Caco-2 (cell line): ENCODE results near the gene PKHD1. TPM values are rescaled to one million over a fixed set of nuclear protein-coding genes. Genes with fewer than 3 reads are reported as not detected.

ENCODE experiments used
- BruUV-seq: library from RNA; stranded (reverse); fragments of 400-500 nt; replicated peaks from 2 replicates; lab custom pipeline; 2021; lab: Mats Ljungman, UMichigan
- CTCF ChIA-PET: fragments of 300-600 bp; sonication (Branson Sonifier 250); formaldehyde crosslinking; loops from one replicate; lab custom pipeline; 2022; ENCODE audit warnings: antibody characterized with exemption; lab: Charles Lee
- POLR2A ChIA-PET: fragments of 300-600 bp; sonication (Branson Sonifier 250); formaldehyde crosslinking; loops from one replicate; lab custom pipeline; 2022; ENCODE audit warnings: antibody characterized with exemption; lab: Charles Lee
- DNase-seq, 2 experiments: peaks; one replicate each; pipeline versions ENCODE4 v3.0.0 to v3.0.0-alpha.2; 2020 to 2022
- H3K27me3 ChIP-seq: replicated peaks from 2 replicates; pipeline ENCODE4 v1.6.0; 2011; ENCODE audit warnings: low read length; ENCODE audit not compliant: control insufficient read depth, insufficient read depth
- H3K36me3 ChIP-seq: 2 replicates; pipeline ENCODE4 v1.5.1; 2011; ENCODE audit warnings: low read length; ENCODE audit not compliant: control insufficient read depth, insufficient read depth
- H3K4me1 ChIP-seq: fragments of 250-450 bp; sonication (Bioruptor Pico); 2 replicates; pipeline ENCODE4 v1.5.1; 2020; ENCODE audit warnings: mild to moderate bottlenecking
- H3K4me3 ChIP-seq: 2 replicates; pipeline ENCODE4 v1.5.1; 2011; ENCODE audit warnings: low read depth, mild to moderate bottlenecking, control low read depth, low read length
- H3K9me3 ChIP-seq: fragments of 250-450 bp; sonication (Bioruptor Pico); 2 replicates; pipeline ENCODE4 v1.5.1; 2020; ENCODE audit warnings: mild to moderate bottlenecking, moderate library complexity
- H3K27ac Mint-ChIP-seq: one replicate; pipeline ENCODE4 v1.8.0; 2022; ENCODE audit warnings: mixed read lengths; ENCODE audit not compliant: unreplicated experiment
- H3K27me3 Mint-ChIP-seq: one replicate; pipeline ENCODE4 v1.8.0; 2022; ENCODE audit warnings: mixed read lengths; ENCODE audit not compliant: insufficient read depth, unreplicated experiment
- H3K36me3 Mint-ChIP-seq: one replicate; pipeline ENCODE4 v1.8.0; 2022; ENCODE audit warnings: mild to moderate bottlenecking, mixed read lengths; ENCODE audit not compliant: insufficient read depth, unreplicated experiment
- H3K4me1 Mint-ChIP-seq: one replicate; pipeline ENCODE4 v1.8.0; 2022; ENCODE audit warnings: low read depth, mixed read lengths; ENCODE audit not compliant: unreplicated experiment
- H3K4me3 Mint-ChIP-seq: one replicate; pipeline ENCODE4 v1.8.0; 2022; ENCODE audit warnings: mild to moderate bottlenecking, moderate library complexity, mixed read lengths; ENCODE audit not compliant: unreplicated experiment
- H3K9me3 Mint-ChIP-seq: one replicate; pipeline ENCODE4 v1.8.0; 2022; ENCODE audit warnings: mixed read lengths; ENCODE audit not compliant: unreplicated experiment
- CTCF ChIP-seq, 2 experiments: fragments of 200-600 bp in 1 of 2; IDR thresholded peaks; 1 replicate in 1 of 2; 2 replicates in 1 of 2; pipeline versions ENCODE4 v1.5.1 to v1.8.0; 2011 to 2022; ENCODE audit warnings: antibody characterized with exemption in 1 of 2, control low read depth in 1 of 2, inconsistent platforms in 1 of 2, low read depth in 1 of 2, low read length in 1 of 2, mild to moderate bottlenecking in 1 of 2, moderate library complexity in 1 of 2; ENCODE audit not compliant: insufficient read depth in 1 of 2, severe bottlenecking in 1 of 2, unreplicated experiment in 1 of 2
- intact Hi-C: fragments of 100-400 bp; cut with micrococcal nuclease; formaldehyde crosslinking; loops from one replicate; pipeline ENCODE4 v1.10.0; 2022; ENCODE audit not compliant: unreplicated experiment
- total RNA-seq: library from RNA; stranded (reverse); gene quantifications from 2 replicates; pipeline ENCODE4 v1.2.3, GENCODE V29; 2022

Gene PKHD1
- total RNA-seq, 1 experiment from 2014 or later: 3.3 TPM

GRCh38 chr6:52127957-52128356 is 40.5 kb upstream of the PKHD1 start:
- peak; percentile 37 to 52 for DNase-seq
- ChIA-PET CTCF (interaction anchor here (0.6 kb wide), 1 partner anchor 112 kb away, joined by 3 read pairs; no protein-coding TSS in a partner anchor), POLR2A (no interaction called here)
- H3K36me3 ChIP-seq: no peaks in the 10 kb centered on the region
- H3K27ac Mint-ChIP-seq: no peak overlapping the region
- intact Hi-C loops: loop anchor here (1.0 kb wide), 1 partner anchor 41 kb away; the partner anchor contains the start of gene PKHD1
- BruUV-seq: no TSS peak
- no peaks in the 10 kb centered on the region for H3K27me3 Mint-ChIP-seq
- H3K4me1 ChIP-seq: peaks cover 15% of the 10 kb centered on the region
- TF ChIP-seq CTCF (IDR thresholded peaks at IDR 0.05; ENCODE audit: insufficient read depth in 1 of 2, low read depth in 1 of 2, low read length in 1 of 2, severe bottlenecking in 1 of 2, unreplicated experiment in 1 of 2): peak in 1 of 2 experiments; percentile 19
- no peak overlapping the region for H3K4me3 Mint-ChIP-seq
- H3K36me3 Mint-ChIP-seq: no peaks in the 10 kb centered on the region
- H3K9me3 ChIP-seq: no peaks in the 10 kb centered on the region
- no peaks in the 10 kb centered on the region for H3K9me3 Mint-ChIP-seq
- no peaks in the 10 kb centered on the region for H3K27me3 ChIP-seq
- H3K4me3 ChIP-seq: no peak overlapping the region
- peaks cover 31% of the 10 kb centered on the region for H3K4me1 Mint-ChIP-seq

- Mint-ChIP-seq H3K27ac (no peak overlapping the region), H3K27me3 (no peaks in the 10 kb centered on the region), H3K4me3 (no peak overlapping the region), H3K4me1 (peaks cover 36% of the 10 kb centered on the region), H3K9me3 (no peaks in the 10 kb centered on the region), H3K36me3 (no peaks in the 10 kb centered on the region)
- BruUV-seq: no TSS peak
- Histone ChIP-seq H3K36me3 (no peaks in the 10 kb centered on the region), H3K27me3 (no peaks in the 10 kb centered on the region), H3K9me3 (no peaks in the 10 kb centered on the region), H3K4me3 (no peak overlapping the region), H3K4me1 (peaks cover 15% of the 10 kb centered on the region)
- intact Hi-C loops: no loop called here
- ChIA-PET CTCF (no interaction called here), POLR2A (interaction anchor here (0.6 kb wide), 1 partner anchor 14 kb away, joined by 3 read pairs; no protein-coding TSS in a partner anchor)
- no peak for TF ChIP-seq CTCF (IDR thresholded peaks at IDR 0.05; ENCODE audit: insufficient read depth in 1 of 2, low read depth in 1 of 2, low read length in 1 of 2, severe bottlenecking in 1 of 2, unreplicated experiment in 1 of 2)
- DNase-seq: no peak
These were observed 38.8 kb upstream of the PKHD1 start for GRCh38 chr6:52126231-52126630.

- POLR2A ChIA-PET: no interaction called here
- H3K9me3 Mint-ChIP-seq: no peaks in the 10 kb centered on the region
- no peaks in the 10 kb centered on the region for H3K36me3 ChIP-seq
- BruUV-seq: no TSS peak
- no peak for DNase-seq
- no peaks in the 10 kb centered on the region for H3K9me3 ChIP-seq
- H3K27me3 Mint-ChIP-seq: no peaks in the 10 kb centered on the region
- peaks cover 15% of the 10 kb centered on the region for H3K4me1 ChIP-seq
- TF ChIP-seq CTCF (IDR thresholded peaks at IDR 0.05; ENCODE audit: insufficient read depth in 1 of 2, low read depth in 1 of 2, low read length in 1 of 2, severe bottlenecking in 1 of 2, unreplicated experiment in 1 of 2): no peak
- intact Hi-C loops: loop anchor here (1.0 to 2.0 kb wide), 2 partner anchors 9 to 39 kb away; partner anchors contain the start of gene PKHD1
- H3K27ac Mint-ChIP-seq: no peak overlapping the region
- H3K4me3 Mint-ChIP-seq: no peak overlapping the region
- CTCF ChIA-PET: no interaction called here
- H3K27me3 ChIP-seq: no peaks in the 10 kb centered on the region
- H3K4me1 Mint-ChIP-seq: peaks cover 37% of the 10 kb centered on the region
- no peaks in the 10 kb centered on the region for H3K36me3 Mint-ChIP-seq
- H3K4me3 ChIP-seq: no peak overlapping the region
These were observed 38.2 kb upstream of the PKHD1 start for GRCh38 chr6:52125572-52125971.
